IPS DF 4.7 (cell line): ENCODE measurements around the gene PPL.
"Not testable (repeated sequence)": the region's sequence is repeated elsewhere in the genome, so short reads cannot be mapped to it uniquely, and the experiment has no call there.

Experiments
- DNase-seq: peaks from one replicate; pipeline ENCODE4 v3.0.0-alpha.2; 2013; ENCODE audit warnings: low spot score; ENCODE audit errors: extremely low read depth

Gene PPL

GRCh38 chr16:4911970-4912386, 25.0 kb downstream of the PPL start:
- DNase-seq = no peak

GRCh38 chr16:4910828-4911227, 26.1 kb downstream of the PPL start:
- DNase-seq = no peak

GRCh38 chr16:4909825-4910224, 27.1 kb downstream of the PPL start:
- no peak for DNase-seq

GRCh38 chr16:4908854-4909401, 28.0 kb downstream of the PPL start:
- DNase-seq = no peak

GRCh38 chr16:4904942-4905615, 31.9 kb downstream of the PPL start:
- DNase-seq = no peak

GRCh38 chr16:4904108-4904941, 32.6 kb downstream of the PPL start:
- DNase-seq = no peak

- DNase-seq = no peak
These were observed 34.9 kb downstream of the PPL start for GRCh38 chr16:4902038-4902437.

GRCh38 chr16:4900750-4901149, 36.2 kb downstream of the PPL start:
- DNase-seq = no peak

GRCh38 chr16:4900036-4900435, 36.9 kb downstream of the PPL start:
- DNase-seq = no peak

- no peak for DNase-seq
These were observed 37.5 kb downstream of the PPL start for GRCh38 chr16:4899474-4899846.

GRCh38 chr16:4898811-4899473, 38.0 kb downstream of the PPL start:
- no peak for DNase-seq

GRCh38 chr16:4897328-4897727, 39.6 kb downstream of the PPL start:
- DNase-seq = no peak

- DNase-seq = not testable (repeated sequence)
These were observed 40.2 kb downstream of the PPL start for GRCh38 chr16:4896761-4897160.

GRCh38 chr16:4895366-4895765, 41.6 kb downstream of the PPL start:
- no peak for DNase-seq

GRCh38 chr16:4894276-4895150, 42.4 kb downstream of the PPL start:
- DNase-seq = no peak

- no peak for DNase-seq
These were observed 43.7 kb downstream of the PPL start for GRCh38 chr16:4893103-4893862.

- DNase-seq = no peak
These were observed 44.4 kb downstream of the PPL start for GRCh38 chr16:4892361-4893102.

GRCh38 chr16:4891886-4892216, 45.1 kb downstream of the PPL start:
- DNase-seq = no peak

- no peak for DNase-seq
These were observed 45.7 kb downstream of the PPL start for GRCh38 chr16:4891097-4891885.
